ENCODE data around the gene DPP10. TPM values are rescaled to one million over a fixed set of nuclear protein-coding genes. Genes with fewer than 3 reads are reported as not detected.

DPP10 gene
- total RNA-seq, 4 donors from 2014 or later, result 1.9 to 4.6 (median 3.9) TPM

- no peaks in the 10 kb centered on the region for H3K27me3 ChIP-seq
- no peak overlapping the region for H3K27ac ChIP-seq
- WGBS, 2 donors (ENCODE audit: low coverage in 1 of 2), result 77 to 95% methylated on average over 3 of the region's 3 CpGs
- H3K4me1 ChIP-seq, result no peaks in the 10 kb centered on the region
- H3K4me3 ChIP-seq, result no peak overlapping the region
- H3K36me3 ChIP-seq, result no peaks in the 10 kb centered on the region
- no peak for TF ChIP-seq POLR2A (IDR thresholded peaks at IDR 0.05)
- TF ChIP-seq CTCF (IDR thresholded peaks at IDR 0.05), result no peak
- no peak for TF ChIP-seq POLR2AphosphoS5 (IDR thresholded peaks at IDR 0.05)
- TF ChIP-seq EP300 (IDR thresholded peaks at IDR 0.05), result no peak
- no peaks in the 10 kb centered on the region for H3K9me3 ChIP-seq
- no peak for ATAC-seq
These were observed 345.0 kb downstream of the DPP10 start for GRCh38 chr2:114787486-114787885.

- Histone ChIP-seq H3K4me1 (no peaks in the 10 kb centered on the region), H3K36me3 (no peaks in the 10 kb centered on the region), H3K4me3 (no peak overlapping the region), H3K9me3 (no peaks in the 10 kb centered on the region), H3K27me3 (no peaks in the 10 kb centered on the region), H3K27ac (no peak overlapping the region)
- no peak for ATAC-seq
- TF ChIP-seq POLR2A (IDR thresholded peaks at IDR 0.05) (no peak), CTCF (IDR thresholded peaks at IDR 0.05) (no peak), EP300 (IDR thresholded peaks at IDR 0.05) (no peak), POLR2AphosphoS5 (IDR thresholded peaks at IDR 0.05) (no peak)
- WGBS, 2 donors (ENCODE audit: low coverage in 1 of 2), result 85 to 100% methylated on average over 1 of the region's 1 CpG
These were observed 347.5 kb downstream of the DPP10 start for GRCh38 chr2:114789989-114790388.

- no peaks in the 10 kb centered on the region for H3K27me3 ChIP-seq
- WGBS, 2 donors (ENCODE audit: low coverage in 1 of 2), result 76 to 91% methylated on average over 4 of the region's 4 CpGs
- no peak overlapping the region for H3K27ac ChIP-seq
- no peaks in the 10 kb centered on the region for H3K4me1 ChIP-seq
- H3K36me3 ChIP-seq, result no peaks in the 10 kb centered on the region
- TF ChIP-seq POLR2AphosphoS5 (IDR thresholded peaks at IDR 0.05) (no peak), CTCF (IDR thresholded peaks at IDR 0.05) (no peak), POLR2A (IDR thresholded peaks at IDR 0.05) (no peak), EP300 (IDR thresholded peaks at IDR 0.05) (no peak)
- no peaks in the 10 kb centered on the region for H3K9me3 ChIP-seq
- H3K4me3 ChIP-seq, result no peak overlapping the region
- no peak for ATAC-seq
These were observed 355.1 kb downstream of the DPP10 start for GRCh38 chr2:114797540-114797939.

GRCh38 chr2:114797942-114798341 lies 355.5 kb downstream of the DPP10 start:
- ATAC-seq, result no peak
- WGBS, 2 donors (ENCODE audit: low coverage in 1 of 2), result 34 to 88% methylated on average over 1 to 2 of the region's 2 CpGs

GRCh38 chr2:114800371-114800770 lies 357.9 kb downstream of the DPP10 start:
- no peaks in the 10 kb centered on the region for H3K9me3 ChIP-seq
- TF ChIP-seq EP300 (IDR thresholded peaks at IDR 0.05), result no peak
- no peak for TF ChIP-seq CTCF (IDR thresholded peaks at IDR 0.05)
- no peak for TF ChIP-seq POLR2A (IDR thresholded peaks at IDR 0.05)
- TF ChIP-seq POLR2AphosphoS5 (IDR thresholded peaks at IDR 0.05), result no peak
- H3K36me3 ChIP-seq, result no peaks in the 10 kb centered on the region
- H3K27ac ChIP-seq, result no peak overlapping the region
- no peak for ATAC-seq
- no peak overlapping the region for H3K4me3 ChIP-seq
- no peaks in the 10 kb centered on the region for H3K27me3 ChIP-seq
- H3K4me1 ChIP-seq, result no peaks in the 10 kb centered on the region
- WGBS, 2 donors (ENCODE audit: low coverage in 1 of 2), result 73 to 86% methylated on average over 2 of the region's 2 CpGs

More at GRCh38 chr2:114797942-114798341, 355.5 kb downstream of the DPP10 start:
- no peak overlapping the region for H3K4me3 ChIP-seq
- no peak overlapping the region for H3K27ac ChIP-seq
- no peaks in the 10 kb centered on the region for H3K27me3 ChIP-seq
- no peaks in the 10 kb centered on the region for H3K9me3 ChIP-seq
- no peak for TF ChIP-seq POLR2A (IDR thresholded peaks at IDR 0.05)
- no peaks in the 10 kb centered on the region for H3K36me3 ChIP-seq
- H3K4me1 ChIP-seq, result no peaks in the 10 kb centered on the region
